ENCODE results near the gene HOXA2.

HOXA2 gene

DNA sequence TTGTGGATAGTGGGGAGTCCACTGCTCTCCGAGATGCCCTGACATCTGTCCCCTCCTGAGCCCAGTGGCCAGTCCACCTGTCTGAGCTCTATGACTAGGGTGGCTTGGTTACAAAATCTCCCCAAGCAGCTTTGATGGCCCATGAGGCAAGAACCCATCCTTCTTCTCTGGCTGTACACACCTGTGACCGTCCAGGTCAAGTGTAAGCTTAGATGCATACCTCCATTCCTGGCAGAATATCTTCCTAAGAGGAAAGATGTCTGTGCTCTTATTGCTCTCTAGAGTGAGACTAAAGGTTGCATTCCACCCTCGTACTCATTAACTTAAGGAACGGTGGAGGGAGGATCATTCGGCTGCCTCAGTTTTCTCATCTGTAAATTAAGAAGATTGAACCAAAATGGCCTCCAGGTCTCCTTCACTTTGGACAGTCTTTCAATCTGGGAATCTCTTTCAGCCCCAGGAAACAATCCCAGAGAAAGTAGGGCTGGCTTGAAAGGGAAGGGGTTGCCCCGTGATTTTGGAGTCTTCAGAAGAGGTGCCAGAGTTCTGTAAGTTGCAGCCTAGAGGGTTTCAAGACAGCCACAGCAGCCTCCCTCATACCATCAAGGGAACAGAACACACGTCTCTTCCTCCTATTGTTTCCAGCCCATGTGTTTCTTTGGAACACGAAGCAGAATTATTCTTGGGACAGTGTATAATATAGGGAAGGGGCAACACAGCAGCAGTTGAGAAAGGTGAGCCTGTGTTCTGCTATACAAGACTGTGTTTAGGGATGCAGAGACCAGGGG lies 22.6 kb upstream of the HOXA2 start:
- DNase-seq, result no peak

DNA sequence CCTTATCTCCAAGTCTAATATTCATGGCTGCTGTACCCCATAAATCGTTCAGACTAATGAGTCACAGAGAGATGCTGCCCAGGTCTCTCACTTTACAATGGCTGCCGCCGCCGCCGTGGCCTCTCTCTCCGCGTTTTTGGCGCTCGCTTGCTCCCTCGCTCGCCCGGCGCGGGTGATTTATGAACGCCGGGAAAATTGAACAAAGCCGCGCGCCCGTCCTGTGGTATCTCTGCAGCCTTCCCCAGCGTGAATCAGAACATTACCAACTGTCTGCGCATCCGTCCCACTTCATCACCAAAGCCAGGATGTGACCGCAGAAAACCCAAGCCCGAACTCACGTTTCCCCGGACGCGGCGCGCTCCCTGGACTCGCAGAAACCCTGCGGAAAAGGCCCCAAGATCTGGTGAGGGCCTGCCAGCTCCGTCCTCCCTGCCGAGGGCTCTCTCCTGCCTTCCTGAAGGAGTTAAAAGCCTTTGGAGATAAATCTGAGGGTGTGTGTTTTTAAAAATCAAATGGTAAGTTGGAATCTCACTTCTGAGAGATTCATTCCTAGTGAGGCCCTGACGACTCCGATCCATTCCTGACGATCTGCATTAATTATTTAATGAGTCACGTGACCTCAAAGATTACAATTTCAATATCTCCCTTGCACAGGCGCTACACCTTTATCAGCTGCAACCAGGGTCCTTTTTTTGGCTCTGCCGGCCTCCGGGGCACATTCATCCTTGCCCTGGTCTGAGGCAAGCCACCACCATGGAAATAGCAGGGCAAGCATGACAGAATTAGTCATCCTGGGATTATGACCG lies 21.8 kb upstream of the HOXA2 start:
- no peak for DNase-seq

DNA sequence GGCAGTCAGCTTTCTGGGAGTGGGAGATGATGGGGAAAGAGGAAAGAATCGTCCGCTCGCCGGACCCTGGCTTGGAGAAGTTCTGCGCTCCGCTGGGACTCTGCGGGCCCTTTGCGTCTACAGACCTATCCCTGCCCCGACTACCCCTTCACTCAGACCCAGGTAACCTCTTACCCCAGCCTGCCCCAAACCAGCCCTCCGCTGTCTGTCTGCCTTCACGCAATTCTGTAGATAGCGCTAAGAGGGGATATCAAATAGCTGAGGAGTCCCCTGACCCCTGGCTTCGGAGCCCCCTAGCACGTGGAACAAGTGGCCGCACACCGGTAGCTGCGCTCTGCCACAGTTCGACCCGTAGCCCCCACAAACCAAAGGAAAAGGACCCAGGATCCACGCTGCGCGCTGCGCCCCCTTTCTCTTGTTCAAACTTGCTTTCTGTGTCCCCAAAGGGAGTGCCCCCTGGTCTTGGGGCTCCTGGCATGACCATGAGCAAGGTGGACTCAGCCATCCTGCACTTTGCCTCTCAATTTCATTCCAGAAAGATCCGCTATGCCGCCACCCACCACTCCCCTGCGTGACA lies 21.1 kb upstream of the HOXA2 start:
- DNase-seq, result no peak

DNA sequence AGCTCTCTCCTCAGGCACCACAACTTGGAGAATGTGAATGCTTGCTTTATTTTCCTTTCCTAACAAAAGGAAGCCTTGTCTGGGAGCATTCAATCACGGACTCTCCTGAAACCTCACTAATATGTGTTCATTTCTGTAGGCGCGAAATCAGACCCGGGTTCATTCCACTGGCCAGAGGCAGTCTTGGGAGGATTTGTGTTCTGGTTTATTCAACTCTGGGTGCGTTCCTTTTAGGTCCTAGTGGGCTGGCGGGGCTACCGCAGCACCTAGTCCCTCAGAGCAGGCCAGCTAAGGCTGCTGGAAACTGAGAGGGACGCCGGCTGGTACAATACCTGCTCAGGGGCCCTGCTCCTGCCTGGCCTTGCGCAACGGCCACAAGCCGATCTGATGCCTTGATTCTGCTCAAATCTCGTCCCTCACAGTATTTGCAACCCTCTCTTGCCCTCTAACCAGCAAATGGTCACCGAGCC lies 20.6 kb upstream of the HOXA2 start:
- no peak for DNase-seq

DNA sequence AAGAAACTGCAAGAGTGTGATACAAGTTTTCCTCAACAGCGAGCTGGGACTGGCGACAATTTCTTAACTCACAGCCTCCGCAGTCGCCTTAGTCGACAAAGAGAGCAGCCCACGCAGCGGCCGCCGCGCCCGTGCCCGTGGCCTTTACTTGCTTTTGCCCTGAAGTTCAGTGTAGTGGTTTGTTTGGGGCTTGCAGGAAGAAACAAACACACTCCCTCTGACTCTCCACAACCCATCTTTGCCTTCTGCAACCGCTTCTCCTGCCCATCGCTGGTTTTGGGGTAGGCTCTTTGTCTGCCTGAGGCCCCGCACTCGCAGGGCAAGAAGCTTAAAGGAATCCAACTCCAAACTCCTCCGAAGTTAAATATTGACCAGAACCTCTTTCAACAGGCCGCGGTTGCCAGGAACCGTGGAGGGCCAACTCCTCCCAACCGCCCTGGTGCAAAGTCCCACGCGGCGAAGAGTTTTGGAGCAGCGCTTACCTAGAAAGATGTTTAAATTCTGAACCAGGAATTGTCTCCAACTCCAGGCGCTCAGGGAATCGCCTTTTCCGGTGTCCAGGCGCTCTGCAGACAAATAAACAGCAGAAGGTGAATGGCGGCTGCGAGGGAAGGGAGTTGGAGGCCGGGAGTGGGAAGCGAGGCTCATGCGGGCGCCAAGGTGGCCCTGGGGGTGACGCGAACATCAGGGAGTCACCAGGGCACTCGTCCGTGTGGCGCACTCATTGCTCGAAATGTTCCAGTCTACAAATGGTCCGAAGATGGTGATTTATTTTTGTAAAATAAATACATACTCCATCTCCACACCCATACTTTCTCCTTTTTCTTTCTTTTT lies 19.8 kb upstream of the HOXA2 start:
- DNase-seq, result no peak

DNA sequence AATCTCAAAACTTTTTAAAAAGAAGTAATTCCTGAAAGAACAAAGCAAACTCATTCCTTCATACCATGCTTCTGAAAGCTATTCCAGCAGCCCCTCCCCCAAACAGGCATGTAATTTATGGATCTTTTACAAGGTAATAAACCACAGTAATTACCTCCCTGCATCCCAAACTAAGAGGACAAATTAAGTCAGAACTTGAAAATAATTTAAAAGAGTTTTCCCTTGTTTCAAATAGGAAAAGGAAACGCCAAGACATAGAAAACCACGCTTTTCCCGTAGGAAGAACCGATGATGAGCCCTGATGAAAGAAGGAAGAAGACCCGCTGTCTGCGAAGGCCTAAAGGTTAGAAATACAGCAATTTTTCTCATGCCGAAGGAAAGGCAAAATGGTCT lies 19.2 kb upstream of the HOXA2 start:
- DNase-seq, result no peak

DNA sequence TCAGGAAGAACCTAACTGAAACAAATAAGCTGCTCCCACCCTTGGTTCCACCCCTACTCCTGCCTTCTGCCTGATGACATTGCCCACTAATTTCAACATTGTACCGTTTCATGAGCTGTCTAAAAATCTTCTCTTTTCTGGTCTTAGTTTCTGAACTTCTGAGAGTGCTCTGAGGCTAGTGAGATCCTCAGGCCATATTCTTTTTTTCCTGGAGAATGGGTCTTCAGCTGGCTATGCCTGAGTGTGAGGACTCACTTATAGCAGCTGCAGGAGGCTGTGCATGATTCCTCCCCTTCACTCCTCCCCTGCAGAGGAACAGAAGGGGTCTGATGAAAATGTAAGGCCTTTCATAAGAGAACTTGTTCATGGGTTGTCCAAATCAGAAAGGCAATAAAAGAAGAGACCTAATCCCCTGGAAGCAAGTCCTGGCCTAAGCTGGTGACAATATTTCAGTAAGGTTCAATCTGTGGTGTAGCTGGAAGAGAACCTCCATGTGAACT lies 17.0 kb upstream of the HOXA2 start:
- no peak for DNase-seq

DNA sequence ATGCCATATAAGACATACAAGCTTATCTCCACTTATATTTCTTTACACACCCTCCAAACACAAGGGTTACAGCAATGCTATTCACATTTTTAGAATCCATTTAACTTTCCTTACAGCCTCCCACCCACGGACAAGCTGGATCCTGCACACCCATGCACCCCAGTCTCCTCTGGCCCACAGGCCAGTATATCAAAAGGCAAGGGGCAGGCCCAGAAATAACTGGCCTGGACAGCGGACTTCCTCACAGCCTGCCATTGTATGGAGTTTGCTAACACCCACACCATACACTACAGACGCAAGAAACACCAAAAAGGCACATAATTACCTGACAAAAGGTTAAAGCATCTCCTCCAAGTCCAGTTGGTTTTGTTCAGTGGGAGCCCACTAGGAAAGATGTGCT lies 16.1 kb upstream of the HOXA2 start:
- no peak for DNase-seq

DNA sequence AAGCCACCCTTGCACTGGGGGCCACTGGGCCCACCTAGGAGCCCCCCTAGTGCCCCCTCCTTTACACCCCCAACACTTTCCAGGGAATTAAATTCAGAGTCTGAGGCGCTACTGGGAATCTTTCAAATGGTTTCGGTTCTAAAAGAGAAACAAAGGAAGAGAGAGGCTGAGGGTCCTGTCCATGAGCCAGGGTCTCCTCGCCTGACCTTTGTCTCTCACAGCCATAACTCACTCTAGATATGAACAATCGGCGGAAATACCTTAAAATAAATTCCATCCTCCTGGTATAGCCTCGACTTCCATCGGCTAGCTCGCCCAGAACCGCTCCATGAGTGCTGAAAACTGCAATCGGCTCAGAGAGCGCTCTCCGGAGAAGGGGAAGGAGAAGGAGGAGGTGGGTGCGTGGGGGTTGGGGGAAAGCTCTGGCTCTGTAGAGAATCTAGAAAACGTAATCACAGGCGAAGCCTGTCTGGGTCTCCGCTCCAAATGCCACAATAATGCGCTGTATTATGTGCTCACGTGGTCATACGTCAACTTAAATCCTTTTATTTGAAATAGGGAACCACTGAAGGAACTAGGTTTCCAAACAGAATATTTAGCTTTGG lies 15.5 kb upstream of the HOXA2 start:
- no peak for DNase-seq

DNA sequence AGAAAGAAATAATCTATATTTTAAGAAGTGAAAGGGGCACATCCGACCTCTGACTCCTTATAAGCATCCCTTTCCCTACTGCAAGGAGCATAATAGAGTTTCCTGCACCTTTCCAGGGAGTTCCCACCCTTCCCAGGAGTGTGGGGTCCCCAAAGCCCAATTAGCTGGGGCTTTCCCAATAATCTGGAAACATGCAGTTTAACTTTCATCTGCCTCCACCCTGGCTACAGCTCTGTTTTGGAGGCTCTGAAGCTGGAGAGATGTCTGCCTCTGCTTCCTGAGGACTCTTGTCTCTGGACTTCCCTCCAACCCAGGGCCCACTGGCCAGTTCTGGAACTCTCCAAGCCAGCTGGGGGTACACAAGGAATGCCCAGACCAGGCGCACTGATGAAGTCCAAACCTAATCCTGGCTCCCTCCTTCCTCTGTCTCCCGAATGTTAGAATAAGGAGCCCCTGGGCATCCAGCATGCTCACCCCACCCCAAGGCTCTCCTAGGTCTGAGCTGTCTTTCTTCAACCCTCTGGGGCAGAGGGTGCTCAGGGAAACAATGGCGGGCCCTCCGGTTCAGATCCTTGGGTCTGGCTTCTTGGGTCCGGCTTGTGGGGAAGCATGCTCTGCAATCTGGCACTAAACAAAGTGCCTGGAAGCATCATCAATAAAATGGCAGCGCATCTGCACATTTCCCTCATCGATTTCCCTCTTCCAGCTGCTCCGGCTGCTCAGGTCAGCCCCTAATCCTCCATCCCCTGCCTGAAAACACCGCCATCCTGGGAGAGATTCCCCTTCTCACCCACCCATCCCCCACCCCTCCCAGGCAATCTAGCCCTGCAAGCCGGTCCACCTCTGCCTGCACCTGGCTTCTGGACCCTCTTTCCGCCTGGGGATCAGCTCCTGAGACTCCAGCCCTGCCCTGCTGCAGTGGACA lies 14.7 kb upstream of the HOXA2 start:
- DNase-seq, result no peak

DNA sequence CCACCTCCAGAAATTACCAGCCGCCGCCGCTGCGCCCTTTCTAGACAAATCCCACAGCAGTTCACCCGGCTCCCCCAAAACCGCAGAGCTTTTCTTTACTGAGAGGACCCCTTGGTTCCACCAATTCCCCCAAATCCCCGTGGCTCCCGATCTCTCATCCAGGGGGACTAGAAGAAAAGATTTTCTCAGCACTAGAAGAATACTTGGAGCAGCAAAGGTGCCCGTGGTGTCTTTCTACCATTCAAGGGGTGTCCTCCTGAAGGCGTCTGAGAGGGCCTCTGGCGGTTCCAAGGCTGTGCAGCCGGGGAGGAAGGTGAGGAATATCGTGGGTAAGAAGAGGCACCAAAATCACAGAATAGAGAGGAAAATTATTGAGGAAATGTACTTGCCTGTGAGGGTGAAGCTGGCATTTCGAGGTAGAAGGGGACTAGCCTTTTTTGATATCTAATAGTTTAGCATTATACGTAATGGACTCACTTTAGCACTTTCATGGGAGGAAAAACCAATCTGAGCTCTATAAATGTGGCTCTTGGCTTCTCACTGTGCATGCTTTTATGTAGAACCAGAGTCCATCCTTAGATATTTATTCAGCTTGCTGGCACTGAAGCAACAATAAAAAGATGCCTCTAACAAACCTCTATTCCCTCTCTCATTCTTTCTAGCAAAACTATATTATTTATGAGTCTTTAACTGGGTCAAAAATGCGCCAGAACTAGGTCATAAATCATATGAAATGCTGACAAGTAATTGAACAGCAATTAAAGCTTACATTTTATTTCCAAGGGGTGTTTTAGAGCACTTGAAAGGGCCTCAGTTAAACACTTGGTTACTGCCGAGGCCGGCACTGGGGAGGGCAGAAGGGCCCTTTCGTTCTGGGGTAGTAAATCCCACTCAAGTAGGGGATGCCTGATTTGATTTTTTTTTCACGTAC lies 13.8 kb upstream of the HOXA2 start:
- DNase-seq, result no peak

DNA sequence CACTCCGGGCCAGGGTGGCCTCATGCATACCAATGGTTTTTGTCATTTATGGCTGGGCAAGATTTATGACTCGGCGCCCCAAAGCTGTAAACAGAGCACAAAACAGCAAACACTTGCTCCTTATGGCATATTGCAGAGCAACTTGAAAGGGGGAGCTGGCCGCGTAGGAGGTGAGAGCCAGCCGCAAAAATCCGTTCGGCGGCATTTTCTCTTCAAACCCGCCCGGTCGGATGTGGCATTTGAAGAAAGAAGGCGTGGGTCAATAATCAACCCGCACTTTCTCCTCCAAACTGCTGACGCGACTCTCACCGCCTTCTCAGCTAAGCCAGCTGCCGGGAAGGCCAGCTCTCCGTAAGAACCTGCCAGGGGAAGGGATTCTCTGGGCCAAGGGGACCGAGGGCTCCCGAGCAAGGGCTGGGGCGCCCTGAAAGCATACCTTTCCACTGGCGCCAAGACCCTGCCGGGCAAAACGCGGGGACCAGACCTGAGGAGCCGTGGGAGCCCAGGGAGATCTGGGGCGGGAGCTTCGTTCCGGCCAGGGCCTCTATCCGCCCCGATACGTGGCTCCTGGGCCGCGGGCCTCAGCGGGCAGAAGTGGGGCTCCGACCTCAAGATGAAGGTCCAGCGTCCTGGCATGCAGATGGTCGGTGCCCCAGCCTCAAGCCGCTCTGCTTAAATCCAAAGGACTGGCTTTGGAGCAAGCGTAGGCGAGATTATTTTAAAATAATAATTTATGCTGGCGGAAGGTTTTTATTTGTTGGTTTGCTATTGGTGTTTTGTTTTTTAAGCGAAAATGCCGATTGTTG lies 12.9 kb upstream of the HOXA2 start:
- DNase-seq, result no peak

DNA sequence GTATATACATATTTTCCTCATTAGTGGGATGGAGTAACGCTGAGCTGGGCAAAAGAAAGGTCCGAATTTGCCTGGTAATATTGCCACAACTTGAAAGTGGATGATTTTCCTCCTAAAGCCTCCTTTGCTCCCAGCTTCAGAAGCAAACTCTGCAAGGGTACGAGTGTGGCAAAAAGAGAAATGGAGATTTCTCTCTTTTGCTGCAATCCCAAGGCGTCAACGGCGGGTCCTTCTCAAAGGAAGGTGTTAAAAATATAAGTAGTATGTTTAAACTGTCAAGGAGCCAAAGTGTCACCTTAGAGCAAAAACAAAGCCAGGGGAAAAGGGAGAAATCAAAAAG lies 12.4 kb upstream of the HOXA2 start:
- no peak for DNase-seq

DNA sequence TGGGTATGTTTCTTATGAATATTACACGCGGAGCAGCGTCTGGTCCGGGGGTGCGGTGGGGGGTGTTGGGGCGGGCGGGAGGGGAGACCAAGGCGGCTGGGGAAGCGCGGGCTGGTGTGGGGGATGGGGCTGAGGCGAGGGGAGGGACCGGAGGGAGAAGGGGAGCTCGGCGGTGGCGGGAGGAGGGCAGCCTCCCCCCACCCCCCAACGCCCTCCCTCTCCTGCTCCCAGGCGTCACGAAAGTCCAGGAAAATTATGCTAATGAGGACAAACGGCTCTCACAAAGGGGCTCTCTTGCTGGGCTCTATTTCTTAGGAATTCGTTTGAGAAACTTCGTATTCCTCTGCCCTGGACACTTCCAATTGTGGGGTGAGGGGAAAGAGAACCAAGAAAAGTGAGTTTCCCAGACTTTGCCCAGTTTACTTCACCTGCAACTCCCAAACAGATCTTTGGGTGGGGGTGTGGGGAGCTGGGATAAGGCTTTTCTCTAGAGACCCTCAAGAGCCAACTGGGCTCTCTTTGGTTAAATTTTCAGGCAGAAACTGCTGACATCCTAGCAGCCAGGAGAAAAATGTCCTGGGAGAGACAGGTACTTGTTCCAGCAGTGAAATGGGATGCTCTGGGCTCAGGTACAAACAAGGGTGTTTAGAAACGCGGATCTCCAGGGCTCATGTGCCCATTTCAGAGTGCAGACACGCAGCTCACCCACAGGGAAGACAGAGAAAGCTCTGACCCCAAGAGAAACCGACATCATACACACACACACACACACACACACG lies 11.7 kb upstream of the HOXA2 start:
- DNase-seq, result no peak

DNA sequence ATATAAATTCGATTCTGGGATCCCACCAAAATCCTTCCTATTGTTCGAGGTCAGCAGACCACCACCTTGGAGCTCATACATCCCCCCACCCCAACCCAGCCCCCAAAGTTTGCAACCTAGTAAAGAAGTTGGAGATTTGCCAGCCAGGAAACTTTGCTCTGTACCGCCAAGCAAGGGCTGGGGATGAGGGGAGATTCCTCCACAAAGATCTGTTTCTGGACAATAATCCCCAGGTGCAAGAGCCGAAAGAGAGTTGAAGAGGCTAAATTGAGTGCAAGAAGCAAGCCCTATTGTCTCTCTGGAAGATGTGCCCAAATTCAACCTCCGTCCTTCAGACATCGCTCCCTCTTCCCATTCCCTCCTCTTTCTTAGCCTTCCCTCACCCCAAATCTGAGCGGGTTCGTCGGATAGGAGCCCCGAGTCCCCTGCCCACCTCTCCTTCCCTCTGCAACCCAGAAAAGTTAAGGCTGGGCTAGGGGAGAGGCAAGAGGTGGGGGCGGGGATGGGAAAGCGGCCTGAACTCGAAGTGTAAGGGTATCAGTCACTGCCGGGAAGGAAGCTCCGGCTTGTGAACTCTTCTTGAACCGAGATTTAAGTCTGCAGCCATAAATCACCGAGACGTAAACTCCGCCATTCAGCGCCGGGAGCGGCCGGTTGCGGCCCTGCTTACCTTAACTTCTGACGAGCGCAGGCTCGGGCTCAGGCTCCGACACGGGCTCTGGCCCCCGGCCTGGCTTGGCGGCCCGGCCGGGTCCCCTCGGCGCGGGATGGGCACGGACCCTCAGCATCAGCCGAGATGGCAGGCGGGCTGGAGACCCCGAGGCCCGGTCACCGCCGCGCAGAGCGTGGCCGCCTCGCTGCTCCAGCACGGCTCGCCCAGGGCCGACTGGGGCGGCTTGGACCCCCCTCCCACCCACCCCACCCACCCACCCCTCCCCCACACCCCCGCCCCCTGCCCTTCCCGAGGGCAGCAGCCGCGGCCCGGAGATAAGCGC lies 10.8 kb upstream of the HOXA2 start:
- DNase-seq, result no peak

DNA sequence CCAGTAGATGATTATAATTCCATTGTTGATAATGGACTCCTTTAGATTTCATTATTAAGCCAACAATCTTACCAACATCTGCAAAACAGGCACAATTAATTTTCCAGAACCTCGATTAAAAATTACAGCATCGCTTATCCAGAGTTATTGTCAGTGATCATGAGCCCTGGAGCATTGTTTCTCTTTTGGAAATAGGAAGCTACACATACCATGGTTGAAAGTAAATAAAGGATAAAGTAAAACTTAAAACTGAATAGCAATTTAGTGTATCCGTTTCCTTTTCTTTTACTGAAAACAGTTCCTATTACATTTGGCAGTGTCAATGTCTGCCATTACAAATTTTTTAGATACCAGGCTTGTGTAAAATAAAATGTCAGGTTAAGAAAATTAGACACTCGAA lies 9.9 kb upstream of the HOXA2 start:
- DNase-seq, result no peak

DNA sequence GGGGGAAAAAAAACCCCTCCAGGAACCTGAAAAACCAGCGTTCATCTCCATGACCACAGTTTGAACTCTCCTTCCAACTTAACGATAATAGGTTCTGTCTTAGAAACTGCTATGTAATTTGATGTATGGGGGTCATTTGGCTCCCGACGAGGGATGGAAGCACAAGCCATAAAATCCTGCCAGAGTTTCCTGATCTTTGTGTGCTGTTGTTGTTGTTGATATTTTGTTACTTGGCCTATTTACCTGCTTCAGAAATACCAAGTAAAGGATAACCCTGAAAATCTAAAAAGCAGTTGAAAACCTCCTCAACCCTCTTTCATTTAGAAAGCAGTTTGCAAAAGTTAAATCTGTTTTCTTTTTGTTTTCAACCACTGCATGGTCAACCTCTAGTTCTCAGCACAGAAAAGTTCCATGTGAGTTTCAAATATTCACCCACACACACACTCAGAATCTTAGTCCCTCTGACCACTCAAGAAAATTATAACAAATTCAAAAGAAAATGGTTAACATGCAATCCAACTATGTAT lies 9.3 kb upstream of the HOXA2 start:
- no peak for DNase-seq
